ENCODE data around the gene HMGCLL1.

GRCh38 chr6:55621244-55621643, 42.3 kb upstream of the HMGCLL1 start:
- TF ChIP-seq CTCF (IDR thresholded peaks at IDR 0.05), result no peak
- TF ChIP-seq POLR2A (IDR thresholded peaks at IDR 0.05), result no peak

Data from lower leg skin (tissue), 3 donors.